ENCODE measurements around the gene POLN.
A peak's percentile ranks its signal among the peaks of the same experiment; 100 is the strongest.
"Not testable (repeated sequence)": the region's sequence is repeated elsewhere in the genome, so short reads cannot be mapped to it uniquely, and the experiment has no call there.

POLN gene

GRCh38 chr4:2250357-2251072, 8.6 kb upstream of the POLN start:
- DNase-seq: no peak

- DNase-seq: no peak
These were observed 7.8 kb upstream of the POLN start for GRCh38 chr4:2249526-2250356.

- no peak for DNase-seq
These were observed 6.9 kb upstream of the POLN start for GRCh38 chr4:2248821-2249261.

- no peak for DNase-seq
These were observed 6.3 kb upstream of the POLN start for GRCh38 chr4:2248044-2248780.

DNA sequence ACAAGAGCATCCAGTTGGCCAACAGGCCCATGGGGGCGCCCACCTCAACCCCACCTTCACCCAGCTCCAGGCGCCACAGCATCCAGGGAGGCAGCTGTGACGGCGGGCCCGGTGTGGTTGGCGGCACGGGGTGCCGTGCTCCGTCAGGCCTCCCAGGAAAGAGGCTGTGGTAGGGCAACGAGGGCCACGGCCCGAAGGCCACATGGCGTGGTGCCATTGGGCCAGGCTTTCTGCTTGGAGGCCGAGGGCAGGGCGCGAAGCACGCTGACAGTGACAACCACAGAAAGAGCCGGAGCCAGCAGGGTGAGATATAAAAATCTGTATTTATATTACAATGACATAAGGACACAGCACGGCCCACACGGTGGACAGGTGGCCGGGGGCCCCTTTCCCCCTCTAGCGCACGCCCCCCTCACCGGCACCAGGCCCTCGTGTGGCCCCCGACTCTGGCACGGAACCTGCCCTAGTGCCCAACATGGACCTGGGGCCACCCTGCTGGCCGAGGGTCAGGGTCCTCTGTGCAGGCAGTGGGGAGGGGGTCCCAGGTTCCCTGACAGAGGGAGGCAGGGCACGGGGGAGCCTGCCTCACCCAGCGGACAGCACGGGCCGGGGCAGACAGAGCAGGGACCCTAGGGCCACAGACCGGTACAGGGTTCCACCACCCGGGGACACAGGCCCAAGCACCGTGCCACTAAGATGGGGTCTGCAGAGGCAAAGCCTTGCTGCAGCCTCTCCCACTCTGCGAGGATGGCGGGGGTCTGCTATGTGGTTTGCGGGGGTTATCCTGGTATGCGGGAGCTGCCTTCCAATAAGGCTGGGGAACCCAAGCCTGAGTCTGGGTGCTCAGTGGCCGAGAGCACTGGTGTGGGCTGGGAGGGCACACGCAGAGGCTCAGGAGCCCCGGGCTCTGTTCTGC, 5.5 kb upstream of the POLN start:
- DNase-seq: no peak

DNA sequence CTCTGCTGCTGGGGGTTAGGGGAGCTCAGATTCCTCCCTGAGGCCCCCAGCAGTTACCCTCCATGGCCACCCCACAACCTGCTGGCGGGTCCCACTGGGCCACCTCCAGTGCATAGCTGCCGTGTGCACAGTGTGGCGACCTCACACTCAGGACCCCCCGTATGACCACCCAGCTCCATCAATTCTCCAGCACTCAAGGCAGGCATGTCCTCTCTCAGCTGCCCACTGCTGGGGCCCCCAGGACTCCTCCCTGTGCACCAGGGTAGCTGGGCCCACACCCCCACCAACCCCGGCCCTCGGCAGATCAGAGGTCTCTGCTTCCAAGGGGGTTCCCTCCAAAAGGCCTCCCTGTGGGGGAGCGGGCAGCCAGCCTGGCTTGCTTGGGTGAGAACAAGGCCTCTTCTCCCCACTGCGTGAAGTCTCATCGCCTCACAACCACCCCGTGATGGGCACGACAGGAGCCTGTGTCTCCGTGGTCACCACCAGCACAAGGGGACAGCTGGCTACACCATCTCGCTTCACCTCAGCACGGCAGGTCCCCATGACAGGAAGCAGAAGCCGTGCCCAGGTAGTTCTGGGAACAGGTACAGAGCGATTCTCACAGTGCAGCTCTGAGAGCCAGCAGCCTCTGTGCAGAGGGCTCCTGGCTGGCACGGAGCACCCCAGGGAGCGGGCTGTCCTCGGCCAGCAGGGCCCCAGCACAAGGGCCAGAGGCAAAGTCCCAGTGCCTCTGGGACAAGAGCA, 4.6 kb upstream of the POLN start:
- DNase-seq: no peak

DNA sequence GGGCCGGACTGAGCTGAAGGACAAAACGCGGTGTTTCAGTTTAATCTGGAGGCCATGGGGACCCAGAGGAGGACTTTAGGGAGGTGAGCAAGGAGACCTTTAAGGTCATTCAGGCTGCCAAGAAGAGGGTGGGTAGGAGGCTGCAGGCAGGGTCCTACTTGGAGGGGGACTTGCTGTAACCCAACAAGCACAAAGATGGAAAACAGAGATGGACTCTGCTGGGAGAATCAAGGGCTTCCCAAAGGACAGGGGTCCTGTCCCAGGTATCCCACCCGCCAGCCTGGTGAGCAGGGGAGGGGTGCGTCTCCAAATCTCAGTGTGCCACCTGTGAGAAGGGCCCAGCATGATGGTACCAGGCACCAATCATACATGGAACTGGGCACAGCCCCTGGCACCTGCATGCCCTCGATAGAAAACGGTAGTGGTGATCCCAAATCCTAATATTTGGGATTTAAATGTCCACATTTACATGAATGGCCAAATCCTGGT, 3.9 kb upstream of the POLN start:
- DNase-seq: no peak

- no peak for DNase-seq
These were observed 3.3 kb upstream of the POLN start for GRCh38 chr4:2245057-2245786.

DNA sequence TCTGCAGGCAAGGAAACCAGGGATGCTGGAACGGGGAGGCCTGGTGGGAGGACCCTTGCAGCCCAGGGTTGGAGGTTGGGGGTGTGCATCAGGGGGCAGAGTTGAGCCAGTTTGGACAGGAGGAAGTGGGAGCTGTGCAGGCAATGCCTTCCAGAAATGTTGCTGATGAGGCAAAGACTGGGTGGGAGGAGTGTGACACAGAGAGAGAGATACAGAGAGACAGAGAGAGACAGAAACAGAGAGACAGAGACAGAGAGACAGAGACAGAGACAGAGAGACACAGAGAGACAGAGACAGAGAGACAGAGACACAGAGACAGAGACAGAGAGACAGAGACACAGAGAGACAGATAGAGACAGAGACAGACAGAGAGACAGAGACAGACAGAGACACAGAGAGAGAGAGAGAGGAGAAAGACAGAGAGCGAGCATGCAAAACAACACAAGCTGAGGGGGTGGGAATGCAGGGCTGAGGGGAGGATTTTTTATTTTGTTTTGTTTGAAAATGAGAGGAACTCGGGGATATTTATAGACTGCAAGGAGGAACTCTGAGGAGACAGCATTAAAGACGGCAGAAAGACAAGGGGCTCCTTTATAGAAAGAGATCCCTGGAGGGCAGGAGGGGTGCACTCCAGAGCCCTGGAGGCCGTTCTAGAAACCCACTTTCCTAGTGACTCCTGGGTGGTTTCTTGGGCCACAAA, 1.9 kb upstream of the POLN start:
- no peak for DNase-seq

GRCh38 chr4:2241003-2241402, 918 bp downstream of the POLN start:
- no peak for DNase-seq

DNA sequence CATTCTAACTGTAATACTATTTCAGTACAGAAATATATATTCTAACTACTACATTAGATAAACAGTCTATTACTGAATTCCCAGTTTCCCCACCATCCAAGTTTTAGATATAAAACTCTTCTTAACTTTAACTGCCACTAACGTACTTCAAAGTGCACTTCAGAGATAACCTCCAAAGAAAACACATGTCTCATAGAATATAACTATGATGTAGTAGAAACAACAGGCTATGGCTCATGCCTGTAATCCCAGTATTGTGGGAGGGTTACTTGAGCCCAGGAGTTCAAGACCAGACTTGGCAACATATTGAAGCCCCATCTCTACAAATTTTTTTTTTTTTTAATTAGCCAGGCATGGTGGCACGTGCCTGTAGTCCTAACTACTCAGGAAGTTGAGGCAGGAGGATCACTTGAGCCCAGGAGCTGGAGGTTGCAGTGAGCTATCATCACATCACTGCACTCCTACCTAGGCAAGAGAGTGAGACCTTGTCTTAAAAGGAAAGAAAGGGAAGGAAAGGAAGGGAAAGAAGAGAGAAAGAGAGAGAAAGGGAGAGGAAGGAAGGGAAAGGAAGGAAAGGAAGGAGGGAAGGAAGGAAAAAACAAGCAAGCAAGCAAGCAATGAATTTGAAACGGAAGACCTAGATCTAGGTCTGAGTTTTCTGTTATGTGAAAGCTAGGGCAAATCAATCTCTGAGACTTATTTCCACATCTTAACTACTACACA, 4.8 kb downstream of the POLN start:
- no peak for DNase-seq

GRCh38 chr4:2231082-2231481, 10.8 kb downstream of the POLN start:
- no peak for DNase-seq

- no peak for DNase-seq
These were observed 15.7 kb downstream of the POLN start for GRCh38 chr4:2226261-2226660.

DNA sequence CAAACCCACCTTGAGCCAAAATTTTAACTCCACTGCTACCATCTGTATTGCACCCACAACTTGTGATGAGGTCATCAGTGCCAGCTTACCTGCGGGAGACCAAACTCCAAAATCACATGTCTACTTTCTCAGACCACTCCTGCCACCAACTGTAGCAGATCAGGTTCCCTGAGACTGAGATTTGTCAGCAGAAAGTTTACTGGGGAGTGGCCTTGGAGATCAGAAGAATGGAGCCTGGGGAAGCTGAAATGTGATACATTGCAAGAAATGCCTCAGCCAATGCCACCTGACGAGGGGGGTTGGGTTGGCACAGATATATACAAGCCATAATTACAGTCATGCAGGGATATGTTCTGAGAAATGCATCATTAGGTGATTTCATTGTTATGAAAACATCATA, 19.1 kb downstream of the POLN start:
- DNase-seq: no peak

- not testable (repeated sequence) for DNase-seq
These were observed 20.5 kb downstream of the POLN start for GRCh38 chr4:2221378-2221777.

- DNase-seq: peak; percentile 11
These were observed 21.8 kb downstream of the POLN start for GRCh38 chr4:2220016-2220630.

DNA sequence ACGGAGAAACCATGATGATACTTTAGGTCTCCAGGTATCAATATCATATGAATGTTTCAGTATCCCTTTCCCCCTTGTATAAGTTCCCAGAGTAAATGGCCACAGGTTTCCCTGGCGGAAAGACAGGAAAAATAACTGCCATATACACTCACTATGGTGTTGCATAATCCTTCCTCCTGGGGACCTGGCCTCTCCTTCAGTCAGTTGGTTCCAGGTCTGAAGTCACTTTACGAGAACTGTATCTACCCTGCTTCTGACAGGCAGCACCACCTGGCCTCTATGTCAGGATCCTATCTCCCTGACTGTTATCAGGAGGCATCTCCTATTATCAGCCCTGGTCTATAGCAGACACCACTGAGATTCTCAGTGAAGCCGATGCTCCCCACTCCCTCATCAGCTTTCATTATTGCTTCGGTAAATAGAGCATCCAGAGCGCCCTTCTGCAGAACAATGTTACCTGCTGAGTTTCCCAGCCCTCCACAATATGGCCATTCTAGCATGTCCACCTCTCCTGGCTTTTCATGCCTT, 22.6 kb downstream of the POLN start:
- no peak for DNase-seq

GRCh38 chr4:2218436-2218835, 23.5 kb downstream of the POLN start:
- DNase-seq: no peak

DNA sequence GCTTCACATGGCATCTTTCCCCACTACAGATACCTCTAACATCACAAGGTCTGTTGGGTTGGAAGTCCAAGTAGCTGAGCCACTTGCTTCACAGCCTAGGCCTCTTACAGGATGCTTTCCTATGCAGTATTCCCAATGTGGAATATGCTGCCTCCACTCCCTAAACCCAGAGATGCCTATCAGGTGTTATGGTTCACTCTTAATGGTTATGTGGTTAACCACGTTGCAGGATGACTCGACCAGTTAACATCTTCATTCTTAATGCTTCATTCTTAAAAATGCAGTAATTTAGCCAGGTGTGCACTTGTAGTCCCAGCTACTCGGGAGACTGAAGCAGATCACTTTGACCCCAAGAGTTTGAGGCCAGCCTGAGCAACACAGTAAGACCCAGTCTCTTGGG, 24.2 kb downstream of the POLN start:
- DNase-seq: no peak
